ENCODE data around the gene ZNF385B. TPM values are rescaled to one million over a fixed set of nuclear protein-coding genes. Genes with fewer than 3 reads are reported as not detected.

The ZNF385B gene
- total and polyA plus RNA-seq, 10 of the 15 experiments (the other 5 are each of a cell fraction or from before 2014, with no cell fraction given), result not detected

- Histone ChIP-seq H3K4me3 (no peak overlapping the region), H2AFZ (ENCODE audit: control insufficient read depth, low read depth, low read length) (no peak overlapping the region), H3K27ac (ENCODE audit: control insufficient read depth, insufficient read depth) (no peak overlapping the region), H3K4me1 (ENCODE audit: control insufficient read depth, insufficient read depth, low read length) (no peaks in the 10 kb centered on the region), H3K4me2 (ENCODE audit: control insufficient read depth, insufficient read depth) (no peak overlapping the region), H4K20me1 (ENCODE audit: control insufficient read depth, insufficient read depth) (no peaks in the 10 kb centered on the region), H3K79me2 (ENCODE audit: control insufficient read depth, insufficient read depth, low read length) (no peaks in the 10 kb centered on the region), H3K27me3 (replicated peaks in 1 of 2; ENCODE audit: control insufficient read depth in 2 of 2, insufficient read depth in 2 of 2, low read length in 1 of 2) (no peaks in the 10 kb centered on the region), H3K9ac (ENCODE audit: control insufficient read depth, insufficient read depth, low read length) (no peak overlapping the region), H3K9me3 (replicated peaks; ENCODE audit: control insufficient read depth, insufficient read depth, low read length) (no peaks in the 10 kb centered on the region), H3K36me3 (ENCODE audit: control insufficient read depth in 2 of 2, insufficient read depth in 2 of 2, low read length in 1 of 2) (no peaks in the 10 kb centered on the region)
- CTCF ChIA-PET, result no interaction called here
- no peak for ATAC-seq
- no peak for FAIRE-seq
- TF ChIP-seq KDM1A (IDR thresholded peaks at IDR 0.05; ENCODE audit: borderline replicate concordance) (no peak), EP300 (IDR thresholded peaks at IDR 0.05; ENCODE audit: borderline replicate concordance in 1 of 2, control insufficient read depth in 1 of 2, low read depth in 2 of 2, low read length in 2 of 2) (no peak), BCL11A (IDR thresholded peaks at IDR 0.05; ENCODE audit: low read depth, low read length) (no peak), EZH2 (IDR thresholded peaks at IDR 0.05; ENCODE audit: borderline replicate concordance, control insufficient read depth, low read depth, low read length) (no peak), GABPA (IDR thresholded peaks at IDR 0.05; ENCODE audit: low read depth) (no peak), ZBTB40 (IDR thresholded peaks at IDR 0.05; ENCODE audit: borderline replicate concordance) (no peak), JUND (IDR thresholded peaks at IDR 0.05; ENCODE audit: low read depth, low read length) (no peak), HSF1 (IDR thresholded peaks at IDR 0.05; ENCODE audit: low read depth, low read length) (no peak), ZBTB33 (IDR thresholded peaks at IDR 0.05) (no peak)
- 0% methylated on average over 2 of the region's 2 CpGs for WGBS (ENCODE audit: insufficient coverage, insufficient replicate concordance, low lambda C conversion rate, missing lambda C conversion rate)
- SMC1A ChIA-PET (ENCODE audit: uncharacterized antibody, unreplicated experiment), result no interaction called here
- DNase-seq (ENCODE audit: low read depth, low spot score), result no peak
- POLR2A ChIA-PET, result no interaction called here
- no TSS peak for BruUV-seq (replicated peaks)
- in situ Hi-C loops (cut with MboI), result no loop called here
- RAD21 ChIA-PET (ENCODE audit: unreplicated experiment), result interaction anchor here (0.6 kb wide), 1 partner anchor 334 kb away, joined by 3 read pairs; no protein-coding TSS in a partner anchor
- intact Hi-C loops (cut with micrococcal nuclease; ENCODE audit: unreplicated experiment), result no loop called here
Measured at GRCh38 chr2:179793238-179793637, 68.2 kb downstream of the ZNF385B start.
